22Rv1 (cell line): ENCODE results near the gene ARHGAP31.

Experiments used
- H3K27ac ChIP-seq: fragments of 450-650 bp; 2 replicates; pipeline ENCODE4 v1.5.1; 2017
- ZFX ChIP-seq: fragments of 450-650 bp; IDR thresholded peaks from 2 replicates; pipeline ENCODE4 v1.6.1; 2017; ENCODE audit warnings: antibody characterized with exemption, borderline replicate concordance
- TF ChIP-seq, protein P1 (sequence below): fragments of 450-650 bp; IDR thresholded peaks from 2 replicates; pipeline ENCODE4 v1.5.1; 2017; ENCODE audit warnings: mild to moderate bottlenecking

The ARHGAP31 gene

DNA sequence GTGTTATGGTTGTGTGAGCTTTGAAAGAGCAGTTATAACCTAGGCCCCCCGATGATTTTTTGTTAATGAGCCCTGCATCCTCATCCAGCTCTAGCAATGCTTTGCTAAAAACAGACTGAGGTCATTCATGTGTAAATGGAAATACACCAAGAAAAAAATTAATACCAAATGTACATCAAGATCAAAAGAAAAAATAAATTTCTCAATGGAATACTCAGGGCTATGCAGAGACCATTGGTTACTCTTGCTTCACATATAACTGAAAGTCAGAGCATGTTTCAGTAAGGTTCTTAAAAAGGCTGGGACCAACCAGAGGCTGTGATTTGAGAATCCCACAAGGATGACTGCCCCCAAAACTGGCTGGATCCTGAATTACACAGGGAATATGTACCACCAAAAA lies 48.0 kb downstream of the ARHGAP31 start:
- TF ChIP-seq ZFX = no peak
- TF ChIP-seq, protein P1, sequence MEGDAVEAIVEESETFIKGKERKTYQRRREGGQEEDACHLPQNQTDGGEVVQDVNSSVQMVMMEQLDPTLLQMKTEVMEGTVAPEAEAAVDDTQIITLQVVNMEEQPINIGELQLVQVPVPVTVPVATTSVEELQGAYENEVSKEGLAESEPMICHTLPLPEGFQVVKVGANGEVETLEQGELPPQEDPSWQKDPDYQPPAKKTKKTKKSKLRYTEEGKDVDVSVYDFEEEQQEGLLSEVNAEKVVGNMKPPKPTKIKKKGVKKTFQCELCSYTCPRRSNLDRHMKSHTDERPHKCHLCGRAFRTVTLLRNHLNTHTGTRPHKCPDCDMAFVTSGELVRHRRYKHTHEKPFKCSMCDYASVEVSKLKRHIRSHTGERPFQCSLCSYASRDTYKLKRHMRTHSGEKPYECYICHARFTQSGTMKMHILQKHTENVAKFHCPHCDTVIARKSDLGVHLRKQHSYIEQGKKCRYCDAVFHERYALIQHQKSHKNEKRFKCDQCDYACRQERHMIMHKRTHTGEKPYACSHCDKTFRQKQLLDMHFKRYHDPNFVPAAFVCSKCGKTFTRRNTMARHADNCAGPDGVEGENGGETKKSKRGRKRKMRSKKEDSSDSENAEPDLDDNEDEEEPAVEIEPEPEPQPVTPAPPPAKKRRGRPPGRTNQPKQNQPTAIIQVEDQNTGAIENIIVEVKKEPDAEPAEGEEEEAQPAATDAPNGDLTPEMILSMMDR = no peak
- no peak overlapping the region for H3K27ac ChIP-seq

DNA sequence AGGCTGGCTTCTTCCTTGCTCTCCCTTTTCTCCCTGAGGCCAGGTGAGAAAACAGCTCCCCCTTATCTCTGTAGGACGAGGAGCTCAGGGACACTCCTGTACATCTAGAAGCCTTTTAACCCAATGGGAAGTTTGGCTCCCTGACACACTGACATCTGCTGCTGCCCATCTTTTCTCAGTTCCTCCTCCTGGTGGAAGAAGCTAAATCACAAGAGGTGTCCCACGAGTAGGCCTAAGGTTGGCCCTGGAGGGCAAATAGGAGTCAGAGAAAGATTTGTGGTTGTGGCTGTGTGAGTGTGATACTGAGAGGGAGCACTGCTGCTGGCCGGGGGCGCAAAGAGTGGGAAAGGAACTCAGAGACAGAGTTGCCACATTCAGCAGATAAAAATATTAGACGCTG lies 49.5 kb downstream of the ARHGAP31 start:
- no peak overlapping the region for H3K27ac ChIP-seq
- TF ChIP-seq ZFX = no peak
- TF ChIP-seq, protein P1 = no peak

DNA sequence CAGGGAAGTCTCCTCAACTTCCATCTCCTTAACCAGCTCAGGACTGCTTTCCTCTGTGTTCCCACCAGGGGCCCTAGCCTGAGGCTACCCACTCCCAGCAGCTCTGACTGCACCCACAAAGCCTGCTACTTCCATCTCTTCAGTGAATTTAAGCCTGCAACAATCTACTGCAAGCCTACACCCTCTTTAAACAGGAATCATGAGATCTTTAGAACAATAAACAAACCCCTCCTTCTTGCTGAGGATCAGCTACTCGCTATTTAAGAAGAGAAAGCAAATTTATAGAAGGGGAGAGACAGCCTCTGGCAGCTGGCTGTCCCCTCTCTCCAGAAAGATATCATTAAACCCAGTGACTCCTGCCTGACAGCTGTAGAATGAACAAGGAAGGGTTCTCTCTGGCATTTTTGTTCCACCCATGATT lies 51.9 kb downstream of the ARHGAP31 start:
- no peak overlapping the region for H3K27ac ChIP-seq
- TF ChIP-seq ZFX = no peak
- TF ChIP-seq, protein P1 = no peak

DNA sequence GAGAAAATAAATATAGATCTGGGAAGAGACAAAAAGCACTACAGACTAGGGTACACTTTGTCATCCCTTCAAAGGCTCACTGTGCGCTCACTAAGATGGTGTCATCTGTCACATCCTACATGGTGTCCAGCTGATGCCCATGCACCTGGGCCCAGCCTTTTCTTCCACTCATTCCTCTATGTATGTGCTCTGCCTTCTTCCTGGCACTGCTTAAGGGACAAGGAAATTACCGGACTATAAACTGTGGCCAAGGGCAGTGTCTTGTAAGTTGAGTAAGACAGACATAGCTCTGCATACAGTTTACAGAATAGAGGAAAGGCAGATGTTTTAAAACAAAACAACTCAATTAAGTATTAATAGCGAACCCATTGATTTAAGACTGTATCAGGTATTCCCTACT lies 52.9 kb downstream of the ARHGAP31 start:
- no peak overlapping the region for H3K27ac ChIP-seq
- TF ChIP-seq ZFX = no peak

DNA sequence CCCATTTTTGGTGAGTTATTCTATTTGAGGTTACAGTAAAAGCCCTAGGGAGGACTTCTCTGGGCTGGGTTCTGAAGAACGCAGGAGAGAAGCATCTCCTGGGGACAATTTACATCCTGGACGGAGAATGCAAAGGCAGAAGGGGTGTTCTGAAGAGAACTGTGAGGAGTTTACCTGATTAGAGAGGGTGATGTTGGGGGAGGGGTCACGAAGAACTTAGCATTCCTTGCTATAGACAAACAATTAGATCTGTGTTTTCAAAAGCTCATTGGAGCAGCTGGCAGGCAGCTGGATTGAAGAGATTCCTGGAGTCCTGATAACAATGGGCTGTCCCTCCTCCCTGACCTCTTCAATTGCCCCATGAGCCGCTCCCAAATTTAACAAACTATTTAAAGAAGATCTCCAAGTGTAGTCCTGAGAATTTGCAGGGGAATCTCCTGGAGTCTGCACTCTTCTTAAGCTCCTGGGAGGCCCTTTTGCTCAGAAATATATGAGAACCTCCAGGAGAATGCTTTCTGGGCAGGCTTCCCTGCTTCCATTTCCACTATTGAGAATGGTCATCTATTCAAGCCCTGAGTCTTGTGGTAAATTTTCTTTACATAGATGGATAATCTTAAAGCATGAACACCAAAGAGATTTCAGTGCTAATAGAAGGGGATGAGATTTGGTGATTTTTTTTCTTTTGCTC lies 55.3 kb downstream of the ARHGAP31 start:
- no peak overlapping the region for H3K27ac ChIP-seq

DNA sequence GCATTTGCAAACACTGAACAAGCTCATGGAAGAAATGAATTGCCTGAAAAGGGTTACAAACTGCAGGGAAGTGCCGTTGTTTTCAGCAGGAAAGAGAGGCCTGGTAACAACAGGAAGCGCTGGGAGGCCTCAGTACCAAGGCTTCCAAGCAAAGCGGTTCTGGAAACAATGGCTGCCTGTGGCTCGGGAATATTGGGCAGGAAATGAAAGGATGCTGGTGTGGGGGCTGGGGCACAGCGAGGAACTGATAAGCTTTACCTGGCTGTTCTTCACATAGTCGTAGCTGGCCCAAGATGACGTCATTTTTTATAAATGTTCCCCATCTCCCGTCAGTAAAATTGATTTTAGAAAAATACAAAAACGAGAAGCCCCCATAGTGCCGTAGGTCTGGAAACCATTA lies 55.9 kb downstream of the ARHGAP31 start:
- H3K27ac ChIP-seq = no peak overlapping the region
- TF ChIP-seq, protein P1 = no peak
- no peak for TF ChIP-seq ZFX

More for the DNA sequence above, 55.3 kb downstream of the ARHGAP31 start:
- TF ChIP-seq ZFX = no peak
- TF ChIP-seq, protein P1 = no peak

DNA sequence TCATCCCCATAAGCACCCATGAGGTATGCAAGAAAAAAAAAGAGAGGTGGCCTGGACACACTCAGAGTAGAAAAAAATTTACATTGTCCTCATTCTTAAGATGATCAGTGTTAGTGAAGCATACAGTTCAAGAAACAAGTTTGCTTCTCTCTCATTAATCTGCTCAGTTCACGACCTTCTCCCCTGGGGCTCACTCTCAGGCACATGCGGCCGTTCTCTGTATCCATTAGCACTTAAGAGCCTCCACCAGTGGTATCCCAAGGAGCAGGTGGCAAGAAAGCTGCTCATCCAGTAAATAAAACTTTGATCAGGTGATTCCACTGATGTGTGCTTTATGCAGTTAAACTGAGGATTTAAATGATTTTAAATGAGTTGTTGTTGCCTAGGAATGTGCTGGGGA lies 57.4 kb downstream of the ARHGAP31 start:
- H3K27ac ChIP-seq = no peak overlapping the region
- TF ChIP-seq, protein P1 = no peak
- TF ChIP-seq ZFX = no peak

DNA sequence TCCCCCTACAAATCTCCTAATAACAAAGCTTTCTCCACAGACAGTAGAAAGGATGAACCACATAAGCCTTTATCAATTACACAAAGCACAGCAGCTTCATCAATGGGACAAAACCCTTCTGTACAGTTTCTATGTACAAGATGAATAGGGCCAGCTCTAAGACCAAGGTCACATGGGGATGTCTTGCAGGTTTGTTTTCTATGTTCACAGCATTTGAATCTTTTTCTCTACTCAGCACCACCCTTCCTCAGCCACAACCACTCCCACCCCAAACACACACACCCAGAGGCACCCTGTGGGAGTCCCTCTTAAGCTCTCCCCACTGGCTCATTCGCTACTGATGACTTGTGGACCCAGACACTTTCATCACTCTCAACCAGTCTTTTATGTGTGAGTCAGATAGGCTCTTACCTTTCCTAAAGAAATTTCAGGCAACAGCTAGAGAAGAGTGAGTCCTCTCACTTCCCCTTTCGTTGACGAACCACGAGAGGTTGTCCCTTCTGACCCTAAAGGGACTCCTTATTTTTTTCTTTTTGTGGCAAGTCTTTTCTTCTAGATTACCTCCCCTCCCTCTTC lies 57.9 kb downstream of the ARHGAP31 start:
- TF ChIP-seq ZFX = no peak
- TF ChIP-seq, protein P1 = no peak
- no peak overlapping the region for H3K27ac ChIP-seq
